NCI-H1048 (cell line): ENCODE results near the gene BICD2.
"Not testable (repeated sequence)": the region's sequence is repeated elsewhere in the genome, so short reads cannot be mapped to it uniquely, and the experiment has no call there.

Source experiments
- DNase-seq: peaks from one replicate; lab custom pipeline; 2025; lab: John Stamatoyannopoulos, UW

The BICD2 gene

DNA sequence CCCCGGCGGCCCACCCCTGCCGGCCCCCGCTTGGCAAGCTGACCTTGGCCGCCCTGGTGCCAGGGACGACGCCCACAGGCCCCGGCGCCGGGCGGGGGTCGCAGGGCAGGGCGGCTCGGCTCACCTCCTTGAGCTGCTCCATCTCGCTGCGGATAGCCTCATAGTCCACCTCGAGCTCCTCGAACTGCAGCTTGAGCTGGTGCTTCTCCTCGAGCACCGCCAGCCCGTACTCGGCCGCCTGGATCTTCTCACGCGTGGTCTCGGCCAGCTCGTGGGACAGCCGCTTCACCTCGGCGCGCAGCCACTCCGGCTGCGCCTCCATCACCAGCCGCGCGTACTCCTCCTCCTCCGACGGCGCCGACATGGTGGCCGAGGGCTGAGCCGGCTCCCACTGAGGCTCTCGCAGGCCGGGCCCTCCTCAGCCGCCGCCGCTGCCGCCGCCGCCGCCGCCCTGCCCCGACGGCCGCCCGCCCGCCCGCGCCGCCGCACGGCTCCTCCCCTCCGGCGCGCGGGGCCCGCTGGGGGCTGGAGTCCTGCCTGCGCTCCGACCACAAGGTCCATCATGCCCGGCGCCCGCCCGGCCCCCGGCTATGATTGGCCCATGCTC, at the start of gene BICD2:
BICD2 (minus strand) TSS at position 453 of the 607 bp plus-strand sequence; CDS start at position 364, 89 bp downstream.
- DNase-seq = peak; percentile 96

DNA sequence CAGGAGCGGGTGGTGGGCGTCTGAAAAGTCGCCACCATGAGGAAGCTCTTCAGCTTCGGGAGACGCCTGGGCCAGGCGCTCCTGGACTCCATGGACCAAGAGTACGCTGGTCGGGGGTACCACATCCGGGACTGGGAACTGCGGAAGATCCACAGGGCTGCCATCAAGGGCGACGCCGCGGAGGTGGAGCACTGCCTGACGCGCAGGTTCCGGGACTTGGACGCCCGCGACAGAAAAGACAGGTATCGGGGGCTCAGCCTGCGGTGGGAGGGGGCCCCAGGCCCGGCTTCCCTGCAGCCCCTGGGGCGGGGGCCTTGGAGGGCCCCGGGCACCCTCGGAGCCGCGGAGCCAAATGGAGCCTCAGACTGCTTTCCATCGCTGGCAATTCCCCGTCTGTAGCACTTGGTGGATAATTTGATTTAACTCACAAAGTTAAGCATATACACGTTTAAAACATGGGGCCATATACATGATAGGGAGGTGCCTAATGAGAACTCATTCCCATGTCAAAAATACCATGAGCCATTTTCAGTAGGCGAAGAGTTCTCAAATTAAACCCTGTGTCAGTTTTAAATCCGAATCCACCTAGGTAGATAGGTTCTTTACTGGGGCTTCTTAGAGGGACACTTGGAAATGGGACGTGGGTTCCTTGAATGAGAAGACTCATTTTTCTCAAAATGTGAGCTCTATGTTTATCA, 45.1 kb upstream of the BICD2 start:
- DNase-seq = not testable (repeated sequence)

DNA sequence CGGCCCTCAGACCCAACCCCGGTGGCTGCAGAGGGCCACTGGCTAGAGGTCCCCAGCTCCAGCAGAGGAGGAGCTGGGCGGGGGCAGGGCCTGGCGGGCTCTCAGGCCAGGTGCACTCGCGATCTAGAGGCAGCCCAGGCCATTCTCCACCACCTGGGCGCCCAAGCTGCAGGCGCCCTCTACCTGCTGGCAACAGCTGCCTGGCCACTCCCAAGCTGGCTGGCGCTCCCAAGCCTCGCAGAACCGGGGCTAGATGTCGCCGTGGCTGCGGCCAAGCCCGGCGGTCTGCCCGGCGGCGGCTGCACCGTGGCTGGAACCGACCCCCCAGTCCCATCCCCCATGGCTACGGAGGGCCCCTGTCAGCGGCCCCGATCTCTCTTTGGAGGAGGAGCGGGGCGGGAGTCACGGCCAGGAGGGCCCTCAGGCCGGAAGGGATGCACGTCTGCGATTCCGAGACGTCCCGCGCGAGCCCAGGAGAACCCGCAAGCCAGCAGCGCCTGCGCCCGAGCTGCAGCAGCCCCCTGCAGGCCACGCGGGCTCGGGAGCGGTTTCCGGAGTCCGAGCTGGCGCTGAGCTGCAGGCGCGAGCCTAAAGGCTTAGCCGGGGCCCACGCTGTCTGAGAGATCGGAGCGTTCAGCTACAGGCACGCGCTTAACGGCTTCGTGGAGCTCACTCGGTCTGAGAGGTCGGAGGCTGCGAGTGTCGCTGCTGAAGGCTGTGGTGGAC, 44.3 kb upstream of the BICD2 start:
- DNase-seq = no peak

DNA sequence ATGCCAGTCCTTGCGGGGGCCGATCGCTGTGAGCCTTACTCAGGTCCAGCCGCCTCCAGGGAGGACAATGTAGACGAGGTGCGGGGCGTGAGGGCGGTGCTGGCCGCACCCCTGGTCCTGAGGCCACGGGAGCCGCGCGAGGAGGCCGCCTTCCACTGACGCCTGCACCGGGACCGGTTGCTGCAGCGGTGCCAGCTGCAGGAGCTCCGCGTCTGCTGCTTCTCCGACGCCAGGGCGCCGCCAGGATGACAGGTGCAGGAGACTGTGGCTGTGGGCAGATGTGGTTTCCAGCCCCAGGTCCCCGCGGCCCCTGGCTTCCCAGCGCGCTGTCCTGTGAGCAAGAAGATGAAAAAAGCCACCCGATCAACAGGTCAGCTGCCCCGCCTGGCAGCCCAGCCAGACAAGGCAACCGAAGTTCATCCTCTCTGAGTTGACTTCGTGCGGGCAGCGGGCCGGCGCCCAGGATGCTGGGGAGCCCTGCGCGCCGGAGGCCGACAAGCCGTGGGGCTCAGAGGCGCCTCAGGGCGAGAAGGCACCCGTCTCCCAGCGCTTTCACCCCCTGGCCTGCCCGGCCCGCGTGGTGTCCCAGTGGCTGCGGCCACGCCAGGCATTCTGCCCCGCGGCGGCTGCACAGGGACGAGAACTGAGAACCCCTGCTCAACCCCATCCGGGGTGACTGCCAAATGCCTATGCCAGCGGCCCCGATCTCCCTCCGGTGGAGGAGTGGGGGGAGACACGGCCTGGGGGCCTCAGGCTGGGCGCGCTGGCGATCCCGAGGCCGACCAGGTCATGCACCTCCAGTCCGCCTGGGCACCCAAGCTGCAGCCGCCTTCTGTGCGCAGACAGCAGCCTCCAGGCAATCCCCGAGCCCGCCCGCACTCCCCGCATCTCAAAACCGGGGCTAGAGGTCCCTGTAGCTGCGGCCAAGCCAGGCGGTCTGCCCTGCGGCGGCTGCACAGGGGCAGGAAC, 43.4 kb upstream of the BICD2 start:
- DNase-seq = no peak

DNA sequence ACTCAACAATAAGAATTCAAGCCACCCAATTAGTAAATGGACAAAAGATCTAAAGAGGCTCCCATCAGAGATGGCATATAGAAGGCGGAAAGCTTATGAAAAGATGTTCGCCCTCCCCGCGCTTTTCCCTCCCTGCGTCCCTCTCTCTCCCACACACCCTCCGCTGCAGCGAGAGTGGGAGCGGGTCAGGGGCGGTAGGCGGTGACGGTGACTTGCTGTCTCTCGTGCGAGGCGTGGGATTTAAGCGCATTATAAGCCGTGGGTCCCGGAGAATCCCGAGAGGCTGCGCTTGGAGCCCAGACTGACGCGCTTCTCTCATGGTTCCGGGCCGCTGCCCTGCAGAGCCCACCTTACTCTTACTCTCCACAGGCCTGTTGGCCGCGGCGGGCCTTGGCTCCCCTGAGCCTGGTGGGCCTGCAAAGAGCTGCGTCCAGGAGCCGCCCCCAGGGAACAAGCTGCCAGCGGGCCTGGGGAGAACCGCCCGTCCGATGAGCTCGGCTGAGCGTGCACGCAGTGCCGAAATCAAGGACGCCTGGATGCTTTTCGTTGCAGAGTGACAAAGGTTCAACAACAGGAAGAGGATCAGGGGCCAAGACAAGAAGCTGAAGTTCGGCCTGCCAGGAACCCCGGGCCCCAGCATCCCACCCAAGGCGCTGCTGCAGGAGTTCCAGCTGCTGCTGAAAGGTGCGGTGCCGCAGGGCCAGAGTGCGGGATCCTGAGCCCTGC, 42.6 kb upstream of the BICD2 start:
- no peak for DNase-seq

DNA sequence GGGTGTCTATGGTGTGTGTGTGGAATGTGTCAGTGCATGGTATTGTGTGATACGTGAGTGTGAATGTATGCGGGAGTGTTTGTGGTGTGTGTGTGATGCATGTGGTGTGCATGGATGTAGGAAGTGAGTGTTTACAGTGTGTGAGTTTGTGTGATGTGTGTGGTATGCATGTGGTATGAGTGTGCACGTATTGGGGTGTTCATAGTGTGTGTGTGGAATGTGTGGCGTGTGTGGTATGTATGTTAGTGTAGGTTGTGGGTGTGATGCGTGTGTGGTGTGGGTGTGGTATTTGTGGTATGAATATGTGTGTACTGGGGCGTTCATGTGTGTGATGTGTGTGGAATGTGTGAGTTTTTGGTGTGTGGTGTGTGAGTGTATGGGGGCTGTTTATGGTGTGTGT, 40.1 kb upstream of the BICD2 start:
- DNase-seq = no peak

DNA sequence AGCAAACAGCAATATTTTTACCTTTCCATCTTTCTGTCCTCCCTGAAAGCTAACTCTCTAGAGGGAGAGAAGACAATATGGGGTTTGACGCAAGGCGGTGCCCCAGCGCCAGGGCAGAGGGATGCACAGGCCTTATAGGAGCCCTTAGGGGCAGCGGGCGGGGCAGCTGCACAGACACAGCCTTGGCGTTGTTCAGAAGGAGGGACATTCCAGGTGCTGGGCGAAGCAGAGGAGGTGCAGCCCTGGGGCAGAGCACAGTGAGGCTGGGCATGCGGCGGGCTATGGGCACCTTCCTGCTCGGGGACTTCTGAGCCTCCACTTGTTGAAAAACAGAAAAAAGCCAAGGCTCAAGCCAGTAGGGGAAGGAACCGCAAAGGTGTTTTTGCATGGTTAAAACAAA, 33.7 kb upstream of the BICD2 start:
- no peak for DNase-seq

DNA sequence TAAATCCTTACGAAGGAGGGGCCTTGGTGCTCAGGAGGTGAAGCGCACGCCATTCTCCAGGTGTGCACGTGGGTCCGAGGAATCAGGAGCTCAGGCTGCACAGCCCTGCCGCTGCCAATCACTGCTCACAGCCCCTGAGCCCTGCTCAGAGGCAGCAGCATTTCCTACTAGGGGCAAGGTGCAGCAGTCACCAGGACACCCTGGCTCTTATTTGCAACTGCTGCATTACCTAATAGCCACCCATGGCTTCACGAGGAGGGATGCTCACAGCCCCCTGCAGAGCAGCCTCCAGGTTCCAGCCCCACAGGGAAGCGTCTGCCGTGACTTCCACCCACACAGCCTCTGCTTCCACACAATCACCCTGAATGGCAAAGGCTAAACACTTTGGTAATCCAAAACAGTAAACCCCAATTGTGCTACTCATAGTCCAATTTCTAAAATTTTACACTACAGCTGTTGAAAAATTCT, 31.7 kb upstream of the BICD2 start:
- not testable (repeated sequence) for DNase-seq

DNA sequence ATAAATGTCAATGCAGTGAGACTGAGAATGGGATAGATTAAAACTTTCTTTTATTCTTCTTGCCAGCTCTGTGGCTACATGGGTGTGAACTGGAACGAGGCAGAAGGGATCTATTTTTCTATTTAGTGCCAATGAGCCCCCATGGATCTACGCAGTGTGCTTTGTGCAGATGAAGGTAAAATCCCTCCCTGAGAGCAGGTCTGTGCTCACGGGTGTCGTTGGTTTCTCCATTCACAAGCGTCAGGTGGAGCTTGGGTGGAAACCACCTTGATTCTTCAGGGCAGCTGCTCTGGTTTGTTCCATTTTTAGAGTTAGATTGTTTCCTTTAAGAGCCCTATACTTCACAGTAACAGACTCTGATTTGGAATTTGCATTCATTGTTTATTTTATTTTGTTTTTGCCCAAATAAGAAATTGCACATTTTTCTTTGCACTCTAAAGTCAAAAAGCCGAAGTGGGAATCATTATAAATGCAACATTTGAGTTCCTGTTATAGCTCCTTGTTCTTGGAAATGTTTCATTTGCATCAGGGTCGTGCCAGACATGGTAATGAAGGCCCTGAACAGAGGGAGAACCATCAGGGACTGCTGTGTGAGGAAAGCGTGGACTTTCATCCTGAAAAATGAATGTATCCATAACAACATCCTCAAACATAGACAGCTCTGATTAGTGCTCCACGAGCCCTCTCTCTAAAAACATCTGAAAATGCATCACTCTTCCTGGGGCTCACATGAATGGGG, 31.1 kb upstream of the BICD2 start:
- no peak for DNase-seq

DNA sequence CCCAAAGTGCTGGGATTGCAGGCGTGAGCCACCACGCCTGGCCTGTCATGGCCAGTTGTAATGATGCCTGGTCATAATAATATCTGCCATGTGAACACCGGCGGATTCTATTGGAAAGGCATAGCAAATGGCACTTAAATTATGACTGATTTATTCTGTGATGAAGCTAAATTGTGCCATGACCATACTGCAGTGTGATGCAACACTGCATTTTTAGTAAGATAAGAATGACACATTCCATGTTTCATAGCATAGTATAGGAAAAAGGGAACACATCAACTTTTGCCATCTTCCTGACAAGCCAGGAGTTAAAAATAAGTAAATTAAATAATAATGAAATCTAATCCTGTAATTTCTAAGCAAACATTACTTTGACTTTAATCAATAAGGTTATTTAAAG, 30.4 kb upstream of the BICD2 start:
- no peak for DNase-seq

DNA sequence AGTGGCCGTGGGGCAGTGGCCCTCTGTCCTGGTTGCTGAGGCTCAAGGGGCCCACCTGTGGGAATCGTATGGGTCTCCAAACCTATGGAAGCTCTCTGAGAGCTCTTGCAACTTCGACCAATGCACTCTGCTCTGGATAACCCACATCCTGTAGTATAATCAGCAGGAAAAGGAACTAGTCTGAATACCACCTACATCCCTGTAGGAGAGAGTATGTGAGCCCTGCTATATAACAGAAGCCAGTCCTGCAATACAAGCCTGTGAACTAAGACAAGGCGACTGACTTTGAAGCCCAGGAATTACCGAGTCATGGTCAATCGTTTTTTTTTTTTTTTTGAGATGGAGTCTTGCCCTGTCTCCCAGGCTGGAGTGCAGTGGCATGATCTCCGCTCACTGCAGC, 29.8 kb upstream of the BICD2 start:
- no peak for DNase-seq

DNA sequence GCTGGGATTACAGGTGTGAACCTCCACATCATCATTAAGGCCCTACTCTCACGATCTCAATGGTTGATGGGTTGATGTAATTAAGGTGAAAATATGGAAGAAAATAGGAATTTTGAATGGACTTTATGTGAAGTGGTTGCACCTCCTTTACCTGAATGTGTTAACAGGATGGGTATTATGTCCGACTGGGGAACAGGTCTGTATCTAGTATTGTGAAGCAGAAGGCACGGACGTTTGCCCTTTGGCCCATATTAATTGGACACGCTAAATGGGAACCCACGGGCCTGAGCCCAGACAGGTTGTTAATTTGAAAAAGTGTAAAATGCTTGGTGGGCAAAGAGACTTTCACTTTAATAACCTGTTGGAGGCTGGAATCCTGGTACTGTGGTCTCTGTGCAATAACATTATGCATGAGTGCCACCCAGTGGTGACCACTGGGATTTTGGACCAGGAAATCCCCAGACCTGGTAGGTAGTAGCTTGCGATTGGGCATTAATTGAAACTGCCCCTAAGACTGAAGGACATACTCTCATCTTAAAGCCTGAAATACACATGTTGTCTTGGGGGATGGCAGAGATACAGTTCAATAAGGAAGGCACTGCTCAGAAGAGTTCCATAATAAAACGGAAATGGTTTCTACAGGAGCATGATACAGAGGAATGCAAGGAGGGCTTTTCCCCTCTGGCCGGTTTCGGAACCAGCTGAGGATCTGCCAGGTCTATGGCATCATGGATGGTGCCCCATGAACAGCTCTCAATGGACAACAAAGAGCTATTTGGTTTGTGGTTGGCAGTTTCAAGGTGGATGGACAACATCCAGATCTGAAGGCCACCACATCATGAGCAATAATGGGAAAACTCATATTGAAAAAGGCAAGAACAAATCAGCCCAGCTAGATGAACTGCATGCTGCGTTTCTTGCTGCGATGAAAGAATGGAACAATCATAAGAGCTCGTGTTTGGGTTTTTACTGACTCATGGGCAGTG, 26.2 kb upstream of the BICD2 start:
- DNase-seq = peak; percentile 20

DNA sequence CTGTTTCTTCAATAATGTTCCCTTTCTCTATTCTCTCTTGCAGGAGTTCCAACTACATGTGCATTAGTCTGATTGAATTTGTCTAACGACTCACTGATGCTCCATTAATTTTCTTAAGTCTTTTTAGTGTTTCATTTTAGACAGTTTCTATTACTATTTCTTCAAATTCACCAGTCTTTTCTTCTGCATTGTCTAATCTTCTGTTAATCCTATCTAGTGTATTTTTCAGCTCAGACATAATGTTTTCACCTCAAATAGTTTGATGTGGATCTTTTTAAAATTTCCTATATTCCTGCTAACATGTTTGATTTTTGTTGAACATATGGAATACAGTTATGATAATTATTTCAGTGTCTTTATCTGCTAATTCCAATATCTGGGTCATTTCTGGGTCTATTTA, 21.7 kb upstream of the BICD2 start:
- DNase-seq = no peak

DNA sequence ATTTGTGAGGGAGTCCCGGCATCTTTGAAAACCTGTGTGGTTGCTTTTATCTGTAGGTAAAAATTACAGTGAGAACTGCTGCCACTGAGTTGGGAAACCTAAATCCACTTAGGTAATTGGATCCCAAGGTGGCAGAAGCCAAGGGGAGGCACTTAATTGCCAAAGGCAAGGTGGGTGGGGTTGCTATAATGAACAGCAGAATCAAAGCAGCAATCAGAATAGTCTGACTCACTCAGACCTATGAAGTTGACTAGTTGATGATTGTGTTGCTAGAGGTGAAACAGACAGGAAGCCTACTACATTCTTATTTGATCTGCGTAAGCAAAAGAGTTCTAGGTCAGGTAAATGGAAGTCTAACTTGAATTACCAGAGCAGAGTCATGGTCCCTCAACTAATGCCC, 17.3 kb upstream of the BICD2 start:
- no peak for DNase-seq

DNA sequence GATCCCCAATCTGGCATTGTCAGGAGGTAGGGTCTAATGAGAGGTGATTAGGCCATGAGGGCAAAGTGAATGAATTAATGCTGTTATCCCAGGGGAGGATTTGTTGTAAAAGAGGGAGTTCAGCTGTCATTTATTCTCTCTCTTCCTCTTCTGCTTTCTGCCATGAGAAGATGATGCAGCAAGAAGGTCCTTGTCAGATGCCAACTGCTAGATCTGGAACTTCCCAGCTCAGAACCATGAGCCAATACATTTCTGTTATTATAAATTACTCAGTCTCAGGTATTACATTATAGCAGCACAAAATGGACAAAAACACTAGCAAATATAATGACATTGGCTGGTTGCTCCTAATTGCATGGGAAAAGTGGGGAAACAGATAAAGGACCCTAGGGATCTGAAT, 15.6 kb upstream of the BICD2 start:
- DNase-seq = no peak

DNA sequence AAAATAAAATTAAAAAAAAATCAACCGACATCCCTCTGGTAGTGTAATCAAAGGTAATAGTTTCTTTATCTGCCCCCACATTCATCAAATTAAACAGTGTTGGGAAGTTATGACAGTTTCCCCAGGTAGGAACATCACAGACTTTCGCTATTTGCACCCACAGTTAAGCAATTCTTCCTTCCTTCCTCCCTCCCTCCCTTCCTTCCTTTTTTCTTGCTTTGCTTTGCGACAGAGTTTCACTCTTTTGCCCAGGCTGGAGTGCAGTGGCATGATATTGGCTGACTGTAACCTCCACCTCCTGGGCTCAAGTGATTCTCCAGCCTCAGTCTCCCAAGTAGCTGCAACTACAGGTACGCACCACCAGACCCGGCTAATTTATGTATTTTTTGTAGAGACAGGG, 10.8 kb upstream of the BICD2 start:
- DNase-seq = no peak

DNA sequence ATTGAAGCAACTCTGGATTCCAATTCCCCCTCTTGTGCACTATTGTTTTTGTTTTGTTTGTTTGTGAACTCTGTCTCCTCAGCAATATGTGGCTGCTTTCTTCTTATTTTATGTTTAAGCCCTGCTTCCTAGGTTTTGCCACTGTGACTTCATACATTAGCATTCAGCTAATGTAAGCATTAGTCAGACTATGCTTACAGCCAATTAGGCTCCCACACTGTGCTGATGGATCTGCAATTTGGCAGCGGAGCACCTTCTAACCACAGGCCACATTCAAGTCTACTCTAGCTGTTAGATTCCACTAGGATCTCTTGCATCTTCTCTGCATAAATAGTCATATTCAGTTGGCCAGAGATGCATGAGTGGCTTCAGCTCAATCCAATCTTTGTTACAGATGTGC, 9.6 kb upstream of the BICD2 start:
- DNase-seq = no peak

DNA sequence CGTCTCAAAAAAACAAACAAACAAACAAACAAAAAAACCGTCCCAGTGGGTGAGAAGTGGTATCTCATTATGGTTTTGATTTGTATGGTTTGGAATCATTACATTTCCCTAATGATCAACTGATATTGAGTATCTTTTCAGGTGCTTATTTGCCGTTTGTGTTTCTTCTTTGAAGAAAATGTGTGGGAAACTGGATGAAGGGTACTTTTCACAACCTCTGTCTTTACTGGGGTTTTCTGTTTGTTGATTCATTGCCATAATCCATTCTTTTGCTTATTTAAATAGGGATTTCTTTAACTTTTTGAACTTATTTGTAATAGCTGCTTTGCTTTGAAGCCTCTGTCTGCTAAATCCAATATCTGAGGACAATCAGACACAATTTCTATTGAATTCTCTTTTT, 9.2 kb upstream of the BICD2 start:
- no peak for DNase-seq

DNA sequence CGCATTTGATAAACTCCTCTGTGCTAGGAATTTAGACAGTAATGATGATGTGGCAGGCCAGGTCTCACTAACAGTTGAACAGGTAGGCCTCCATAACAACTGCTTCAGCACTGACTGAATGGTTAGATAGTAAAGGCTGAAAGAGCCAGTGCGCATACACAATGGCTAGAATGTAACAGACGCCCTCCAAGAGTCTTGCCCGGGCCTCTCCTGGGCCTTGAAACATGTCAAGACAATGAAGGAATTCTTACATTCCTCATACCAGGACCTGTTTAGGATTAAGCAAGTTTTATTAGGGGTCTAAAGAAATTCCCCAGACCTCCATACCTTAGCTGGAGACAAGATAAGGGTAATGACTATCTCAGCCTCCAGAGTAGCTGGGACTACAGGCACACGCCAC, 6.7 kb upstream of the BICD2 start:
- DNase-seq = no peak
